Midbrain (tissue), 1 donor: Measurements from ENCODE around the gene TFPI2.

Experiments
- DNase-seq: peaks from one replicate; lab custom pipeline; 2025; lab: John Stamatoyannopoulos, UW

TFPI2 gene

GRCh38 chr7:93855797-93856196 is 34.8 kb downstream of the TFPI2 start:
- DNase-seq, result no peak

- DNase-seq, result no peak
Measured at GRCh38 chr7:93854480-93854879, 36.1 kb downstream of the TFPI2 start.

GRCh38 chr7:93851536-93851935 is 39.0 kb downstream of the TFPI2 start:
- DNase-seq, result no peak

GRCh38 chr7:93843260-93843659 is 47.3 kb downstream of the TFPI2 start:
- no peak for DNase-seq

- no peak for DNase-seq
Measured at GRCh38 chr7:93838966-93839365, 51.6 kb downstream of the TFPI2 start.

- no peak for DNase-seq
Measured at GRCh38 chr7:93837245-93837644, 53.3 kb downstream of the TFPI2 start.

- DNase-seq, result no peak
Measured at GRCh38 chr7:93836116-93836515, 54.4 kb downstream of the TFPI2 start.

GRCh38 chr7:93835702-93836101 is 54.9 kb downstream of the TFPI2 start:
- no peak for DNase-seq
